NCI-H524 (cell line): ENCODE results near the gene CHCHD1.
"Not testable (repeated sequence)": the region's sequence is repeated elsewhere in the genome, so short reads cannot be mapped to it uniquely, and the experiment has no call there.

Source experiments
- DNase-seq, 2 experiments: peaks; one replicate each; lab custom pipeline; 2025; lab: John Stamatoyannopoulos, UW

The CHCHD1 gene

GRCh38 chr10:73781879-73782748 is at the start of gene CHCHD1:
CHCHD1 (plus strand) TSS chr10:73782048; CDS start chr10:73782076, 28 bp downstream.
- DNase-seq, result peak; percentile 23 to 60

- no peak for DNase-seq
These were observed 49.4 kb upstream of the CHCHD1 start for GRCh38 chr10:73732426-73732825.

GRCh38 chr10:73732931-73733623 is 48.8 kb upstream of the CHCHD1 start:
- DNase-seq, result no peak

GRCh38 chr10:73734028-73734720 is 47.7 kb upstream of the CHCHD1 start:
- DNase-seq, result no peak

GRCh38 chr10:73734796-73735305 is 47.0 kb upstream of the CHCHD1 start:
- DNase-seq, result no peak

GRCh38 chr10:73740501-73741254 is 41.2 kb upstream of the CHCHD1 start:
- not testable (repeated sequence) for DNase-seq

- no peak for DNase-seq
These were observed 39.5 kb upstream of the CHCHD1 start for GRCh38 chr10:73742454-73742734.

- DNase-seq, result no peak
These were observed 38.4 kb upstream of the CHCHD1 start for GRCh38 chr10:73743327-73743904.

GRCh38 chr10:73743905-73744663 is 37.8 kb upstream of the CHCHD1 start, which contains the start of gene SEC24C:
SEC24C (plus strand) TSS chr10:73744372; CDS start chr10:73746833, 2,461 bp downstream.
- DNase-seq, result peak; percentile 76 to 82

GRCh38 chr10:73744664-73744975 is 37.2 kb upstream of the CHCHD1 start:
- DNase-seq, result peak in 1 of 2 experiments; percentile 11

GRCh38 chr10:73746721-73747120 is 35.1 kb upstream of the CHCHD1 start:
- no peak for DNase-seq

- DNase-seq, result no peak
These were observed 31.0 kb upstream of the CHCHD1 start for GRCh38 chr10:73750819-73751218.

- no peak for DNase-seq
These were observed 25.7 kb upstream of the CHCHD1 start for GRCh38 chr10:73756183-73756582.

GRCh38 chr10:73758704-73759511 is 22.9 kb upstream of the CHCHD1 start:
- DNase-seq, result no peak

GRCh38 chr10:73759512-73760115 is 22.2 kb upstream of the CHCHD1 start:
- DNase-seq, result no peak

- DNase-seq, result no peak
These were observed 20.1 kb upstream of the CHCHD1 start for GRCh38 chr10:73761781-73762180.

- DNase-seq, result no peak
These were observed 18.9 kb upstream of the CHCHD1 start for GRCh38 chr10:73762915-73763314.

GRCh38 chr10:73763343-73763742 is 18.5 kb upstream of the CHCHD1 start:
- no peak for DNase-seq

- DNase-seq, result no peak
These were observed 16.8 kb upstream of the CHCHD1 start for GRCh38 chr10:73765066-73765465.
